Measurements from ENCODE around the gene AMPD3.

AMPD3 gene

DNA sequence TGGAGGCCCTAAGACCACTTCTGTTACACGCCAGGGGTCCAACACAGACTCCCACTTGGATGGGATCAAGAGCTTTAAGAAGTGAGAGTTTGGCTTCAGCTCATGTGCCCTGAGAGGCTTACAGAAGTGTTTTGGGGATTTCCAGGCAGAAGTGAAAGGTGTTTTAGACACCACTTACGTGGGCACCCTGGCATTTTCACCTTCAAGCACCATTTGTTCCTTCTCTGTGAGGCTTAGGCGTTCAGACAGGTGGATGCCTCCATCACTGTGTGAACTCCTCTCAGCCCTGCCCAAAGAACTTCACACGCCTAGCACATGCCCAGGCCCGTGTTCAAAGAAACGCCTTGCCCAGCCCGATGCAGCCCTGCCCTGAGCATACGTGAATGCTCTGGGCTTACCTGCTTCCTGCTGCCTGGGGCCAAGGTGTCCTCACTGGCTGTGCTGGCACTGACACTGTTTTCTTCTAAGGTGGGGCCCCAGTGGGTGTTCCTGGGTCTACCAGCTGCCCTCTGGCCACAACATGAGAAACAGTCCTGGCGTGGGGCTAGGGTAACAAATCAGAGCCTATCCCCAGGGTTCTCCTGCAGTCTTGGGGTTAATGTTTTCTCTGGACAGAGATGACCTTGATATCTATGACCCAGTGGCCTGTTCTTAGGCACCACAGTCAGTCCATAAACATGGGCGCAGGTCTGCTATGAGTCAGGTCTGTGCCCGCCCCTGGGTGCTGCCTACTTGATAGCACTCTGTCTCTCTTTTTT, 34.0 kb downstream of the AMPD3 start:
- no peak for DNase-seq

DNA sequence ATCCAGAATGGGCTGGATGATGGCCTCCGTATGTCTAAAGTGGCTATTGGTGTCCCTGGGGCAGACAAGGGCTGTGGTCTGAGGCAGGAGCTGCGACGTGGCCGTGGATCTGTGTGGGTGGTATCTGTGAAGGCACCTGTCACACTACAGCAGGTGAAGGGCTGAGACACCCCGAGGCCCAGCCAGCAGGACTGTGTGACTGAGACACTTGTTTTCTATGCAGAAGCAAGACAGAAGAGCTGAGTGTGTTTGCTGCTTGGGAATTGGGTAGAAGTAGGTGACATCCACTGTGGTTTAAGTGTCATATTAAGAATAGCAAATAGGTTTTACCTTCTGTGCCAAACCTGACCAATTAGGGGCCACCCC, 35.0 kb downstream of the AMPD3 start:
- DNase-seq, result no peak

DNA sequence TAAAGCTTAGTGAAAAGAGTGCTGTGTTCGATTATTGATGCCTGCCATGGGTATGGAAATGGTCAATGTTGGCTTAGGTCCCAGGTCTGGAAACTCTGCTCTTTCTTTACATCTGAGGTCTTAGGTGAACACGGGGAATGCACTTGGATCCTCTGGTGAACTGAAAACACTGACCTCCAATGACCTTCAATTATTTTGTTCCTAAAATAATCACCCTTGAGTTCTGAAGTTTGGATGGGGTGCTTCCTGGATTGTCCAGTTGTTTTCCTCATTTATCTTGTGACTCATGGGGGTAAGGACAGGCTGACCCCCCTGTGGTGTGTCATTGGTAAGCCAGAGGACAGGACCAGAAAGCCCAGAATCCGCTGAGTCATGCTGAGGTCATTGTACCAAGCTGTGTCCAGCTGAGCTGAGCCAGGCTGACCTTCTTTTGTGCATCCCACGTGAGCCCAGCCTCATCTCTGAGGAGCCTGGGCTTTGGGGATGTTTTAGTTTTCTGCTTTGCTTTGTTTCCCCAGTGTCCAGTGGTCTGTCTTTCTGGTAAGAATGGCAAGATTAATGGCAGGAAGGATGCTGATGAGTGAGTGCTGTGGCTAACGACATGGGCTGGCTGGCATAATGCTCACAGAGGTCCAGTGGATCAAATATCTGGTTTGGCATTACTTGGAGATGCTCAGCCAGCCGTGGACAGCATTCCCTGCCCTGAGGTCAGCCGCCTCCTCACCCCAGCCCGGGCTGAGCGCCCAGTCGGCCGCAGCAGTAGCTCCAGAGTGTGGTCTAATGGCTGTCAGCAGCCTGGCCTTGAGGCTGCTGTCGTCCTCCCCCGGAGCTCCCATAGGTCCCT, 35.6 kb downstream of the AMPD3 start:
- no peak for DNase-seq

DNA sequence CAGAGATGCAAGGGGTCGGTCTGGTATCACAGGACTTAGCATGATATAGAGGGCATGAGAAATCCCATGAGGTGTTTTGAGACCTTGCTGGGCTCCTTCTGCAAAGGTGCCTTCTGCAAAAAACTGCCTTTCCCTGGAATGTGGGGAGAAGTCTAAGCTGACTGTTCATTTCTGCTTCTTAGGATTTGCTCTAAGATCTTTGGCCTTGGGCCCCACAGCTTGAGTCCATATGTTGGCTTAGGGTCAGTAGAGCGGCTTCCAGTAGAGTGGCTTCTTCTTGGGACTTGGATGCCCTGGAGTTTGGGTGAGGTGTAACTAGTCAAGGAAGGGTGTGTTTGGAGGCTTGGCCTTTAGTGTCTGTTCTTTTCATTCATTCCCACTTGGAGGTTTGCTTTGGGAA, 37.0 kb downstream of the AMPD3 start:
- DNase-seq, result no peak

DNA sequence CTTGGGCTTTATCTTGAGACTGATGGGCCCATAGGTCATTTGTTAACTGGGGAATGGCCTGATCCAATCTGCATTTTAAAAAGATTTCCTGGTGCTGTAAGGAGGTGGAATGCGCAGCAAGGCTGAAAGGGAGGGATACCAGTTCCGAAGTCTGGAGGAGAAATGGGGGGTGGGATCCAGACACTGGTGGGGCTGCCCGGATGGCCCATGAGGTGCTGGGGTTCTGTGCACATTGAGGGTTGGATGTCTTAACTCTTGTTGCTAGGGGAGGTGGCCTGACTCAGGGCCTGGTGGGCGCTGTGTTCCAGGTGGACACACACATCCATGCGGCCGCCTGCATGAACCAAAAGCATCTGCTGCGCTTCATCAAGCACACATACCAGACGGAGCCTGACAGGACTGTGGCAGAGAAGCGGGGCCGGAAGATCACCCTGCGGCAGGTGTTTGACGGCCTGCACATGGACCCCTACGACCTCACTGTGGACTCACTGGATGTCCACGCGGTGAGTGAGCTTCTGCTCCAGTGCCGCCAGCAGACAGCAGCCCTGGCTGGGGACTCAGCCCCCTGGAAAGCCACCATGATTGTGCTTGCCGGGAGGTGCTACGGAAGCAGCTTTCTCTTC, 38.1 kb downstream of the AMPD3 start:
- no peak for DNase-seq

DNA sequence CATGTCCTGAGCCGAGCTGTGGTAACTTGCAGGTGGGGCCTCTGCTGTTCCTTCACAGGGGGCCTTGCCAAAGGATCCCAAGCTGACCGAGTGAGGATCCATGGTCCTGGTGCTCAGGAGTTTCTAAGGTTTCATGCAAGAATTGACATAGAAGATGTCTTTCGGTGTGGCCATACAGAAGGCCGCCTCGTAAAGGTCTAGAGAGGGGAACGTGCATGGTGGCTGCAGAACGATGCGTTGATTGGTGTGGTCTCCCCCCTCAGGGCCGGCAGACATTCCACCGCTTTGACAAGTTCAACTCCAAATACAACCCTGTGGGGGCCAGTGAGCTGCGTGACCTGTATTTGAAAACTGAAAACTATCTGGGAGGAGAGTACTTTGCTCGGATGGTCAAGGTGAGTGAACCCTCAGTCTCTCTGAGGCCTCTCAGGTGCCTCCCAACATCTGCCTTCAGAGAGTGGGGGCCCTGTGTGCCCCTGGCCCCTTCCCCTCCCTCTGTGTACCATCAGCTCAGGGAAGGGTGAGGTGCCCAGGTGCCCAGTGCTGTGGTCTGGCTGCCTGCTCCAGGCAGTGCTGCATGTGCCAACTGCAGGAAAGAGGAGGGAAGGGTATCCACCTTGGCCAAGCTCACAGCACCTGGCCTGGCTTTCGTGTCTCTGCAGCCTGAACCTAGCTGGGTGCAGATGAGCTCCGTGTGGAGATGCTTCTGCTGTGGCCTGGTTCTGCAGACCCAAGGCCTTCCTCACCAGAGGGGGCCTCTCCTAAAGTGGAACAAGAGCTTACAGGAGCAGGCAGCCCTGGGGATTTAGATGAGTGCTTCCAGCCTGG, 39.8 kb downstream of the AMPD3 start:
- no peak for DNase-seq

DNA sequence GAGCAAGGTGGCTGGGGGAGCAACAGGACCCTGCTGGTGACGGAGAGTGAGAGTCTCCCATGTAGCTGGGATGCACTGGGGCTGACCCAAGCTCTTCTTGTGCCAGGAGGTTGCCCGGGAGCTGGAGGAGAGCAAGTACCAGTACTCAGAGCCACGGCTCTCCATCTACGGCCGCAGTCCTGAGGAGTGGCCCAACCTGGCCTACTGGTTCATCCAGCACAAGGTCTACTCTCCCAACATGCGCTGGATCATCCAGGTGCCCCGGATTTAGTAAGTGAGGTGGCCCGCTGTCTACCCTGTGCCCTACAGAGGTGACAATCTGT, 40.4 kb downstream of the AMPD3 start:
- DNase-seq, result no peak

DNA sequence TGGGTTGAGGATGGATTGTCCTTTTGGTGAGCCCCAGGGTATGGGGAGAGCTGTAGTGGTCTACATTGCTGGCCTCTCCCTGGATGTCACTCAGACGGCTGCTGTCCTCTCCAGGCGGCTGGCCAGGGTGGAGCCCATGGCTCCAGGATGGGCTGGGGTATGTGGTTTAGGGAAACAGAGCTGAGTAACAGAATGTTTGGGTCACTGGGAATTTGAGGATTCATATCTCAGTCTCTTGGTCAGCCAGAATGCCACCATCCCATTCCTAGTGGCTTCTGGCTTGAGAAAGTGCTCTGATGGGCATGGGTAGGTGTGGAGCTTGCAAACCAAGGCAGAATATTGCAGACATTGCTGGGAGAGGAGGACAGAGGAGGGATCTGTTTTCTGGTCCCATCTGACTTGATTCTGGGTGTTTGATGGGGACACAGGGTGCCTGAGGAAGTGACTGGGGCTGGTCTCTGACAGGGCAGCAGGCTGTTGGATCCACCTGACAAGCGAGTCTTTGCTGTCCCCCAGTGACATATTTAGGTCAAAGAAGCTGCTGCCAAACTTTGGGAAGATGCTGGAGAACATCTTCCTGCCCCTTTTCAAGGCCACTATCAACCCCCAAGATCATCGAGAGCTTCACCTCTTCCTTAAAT, 41.4 kb downstream of the AMPD3 start:
- DNase-seq, result no peak

DNA sequence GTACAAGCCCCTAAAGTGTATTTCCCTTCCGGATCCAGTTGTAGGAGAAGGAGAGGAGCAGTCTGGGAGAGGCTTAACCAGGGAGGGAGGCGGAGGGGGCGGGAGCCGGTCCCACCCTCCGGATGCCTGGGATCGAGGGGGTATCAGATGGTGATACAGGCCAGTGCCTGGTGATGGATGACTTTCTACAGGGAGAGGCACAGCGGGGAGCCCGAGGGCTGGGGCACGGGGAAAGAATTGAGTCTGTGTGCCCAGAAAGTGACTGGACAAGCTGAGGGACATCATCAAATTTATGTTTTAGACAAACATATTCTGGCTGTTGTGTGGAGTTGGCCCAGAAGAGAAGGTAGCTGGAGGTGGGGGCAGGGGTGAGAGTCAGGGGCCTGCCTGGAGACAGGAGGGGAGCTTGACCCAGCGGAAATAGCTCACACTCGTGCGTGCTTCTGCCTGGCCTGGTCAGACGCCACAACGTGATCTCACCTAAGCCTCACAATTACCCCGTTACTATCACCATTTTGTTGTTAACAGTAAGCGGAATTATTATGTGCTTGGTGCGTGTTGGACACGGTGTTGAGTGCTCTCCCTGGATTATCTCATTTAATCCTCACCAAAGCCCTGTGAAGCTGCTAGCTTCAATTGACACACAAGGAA, 42.4 kb downstream of the AMPD3 start:
- no peak for DNase-seq

DNA sequence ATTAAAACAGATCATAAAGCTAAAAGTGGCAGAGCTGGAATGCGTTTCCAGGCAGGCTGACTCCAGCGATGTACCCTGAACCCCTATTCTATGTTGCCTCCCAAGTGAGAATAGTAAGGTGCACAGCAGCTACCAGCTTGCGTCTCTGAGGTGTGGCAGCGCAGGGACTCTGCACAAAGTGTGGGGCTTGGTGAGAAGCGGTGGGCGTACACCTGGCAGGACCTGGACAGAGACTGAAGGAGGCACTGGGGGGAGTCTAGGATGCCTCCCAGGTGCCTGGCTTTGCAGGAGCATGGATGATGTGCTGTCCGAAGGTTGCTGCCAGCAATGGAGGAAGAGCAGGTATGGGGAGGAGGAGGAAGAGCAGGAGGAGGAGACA, 42.9 kb downstream of the AMPD3 start:
- no peak for DNase-seq

DNA sequence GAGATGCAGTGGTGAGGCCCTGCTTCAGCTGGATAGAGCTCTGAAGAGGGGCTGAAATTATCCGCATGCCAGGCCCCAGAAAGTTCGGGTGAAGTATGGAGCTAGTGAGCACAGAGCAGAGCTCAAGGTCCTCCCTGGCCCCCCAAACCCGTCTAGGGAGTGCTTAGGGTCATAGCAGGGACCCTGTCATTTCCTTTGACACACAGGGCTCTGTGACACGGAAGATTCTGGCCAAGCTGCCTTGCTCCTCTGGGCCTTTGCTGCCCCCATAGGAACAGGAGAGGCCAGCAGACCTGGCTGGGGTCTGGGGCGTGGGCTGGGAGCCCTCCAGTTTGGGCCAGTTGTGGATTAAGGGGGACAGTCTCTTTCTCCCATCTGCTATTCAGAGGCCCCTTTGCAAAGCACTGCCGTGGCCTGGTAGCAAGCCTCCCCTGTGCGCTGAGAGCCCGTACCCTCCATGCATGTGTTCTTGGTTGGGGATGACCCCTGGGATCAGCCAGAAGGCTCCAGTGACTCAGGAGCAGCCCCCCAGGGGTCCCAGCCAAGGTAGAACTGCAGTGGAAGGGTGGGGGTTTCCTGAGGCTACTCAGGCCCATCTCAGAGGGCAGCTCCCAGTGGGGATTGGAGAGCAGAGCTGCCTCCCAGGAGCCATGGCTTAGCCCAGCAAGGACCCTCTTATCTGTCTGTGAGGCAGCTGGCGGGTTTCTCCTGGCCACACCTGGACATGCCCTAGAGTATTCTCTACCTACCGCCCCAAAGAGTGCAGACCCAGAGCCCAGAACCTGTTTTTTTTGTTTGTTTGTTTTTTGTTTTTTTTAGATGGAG, 43.6 kb downstream of the AMPD3 start:
- DNase-seq, result no peak

DNA sequence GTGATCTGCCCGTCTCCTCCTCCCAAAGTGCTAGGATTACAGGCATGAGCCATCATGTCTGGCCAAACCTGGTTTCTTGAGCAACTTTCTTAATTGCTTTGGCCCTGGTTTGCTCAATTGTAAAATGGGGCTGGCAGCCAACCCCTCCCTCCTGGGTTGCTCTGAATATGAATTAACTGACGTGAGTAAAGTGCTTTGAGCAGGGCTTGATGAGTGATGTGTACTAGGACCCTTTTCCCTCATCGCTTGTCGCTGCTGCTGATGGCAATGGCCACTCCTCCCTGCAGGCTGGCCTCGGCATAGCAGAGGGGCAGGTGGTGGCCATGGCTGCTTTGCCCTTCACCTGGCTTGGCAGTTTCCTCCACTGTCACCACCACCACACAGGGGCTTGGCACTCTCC, 44.4 kb downstream of the AMPD3 start:
- no peak for DNase-seq

DNA sequence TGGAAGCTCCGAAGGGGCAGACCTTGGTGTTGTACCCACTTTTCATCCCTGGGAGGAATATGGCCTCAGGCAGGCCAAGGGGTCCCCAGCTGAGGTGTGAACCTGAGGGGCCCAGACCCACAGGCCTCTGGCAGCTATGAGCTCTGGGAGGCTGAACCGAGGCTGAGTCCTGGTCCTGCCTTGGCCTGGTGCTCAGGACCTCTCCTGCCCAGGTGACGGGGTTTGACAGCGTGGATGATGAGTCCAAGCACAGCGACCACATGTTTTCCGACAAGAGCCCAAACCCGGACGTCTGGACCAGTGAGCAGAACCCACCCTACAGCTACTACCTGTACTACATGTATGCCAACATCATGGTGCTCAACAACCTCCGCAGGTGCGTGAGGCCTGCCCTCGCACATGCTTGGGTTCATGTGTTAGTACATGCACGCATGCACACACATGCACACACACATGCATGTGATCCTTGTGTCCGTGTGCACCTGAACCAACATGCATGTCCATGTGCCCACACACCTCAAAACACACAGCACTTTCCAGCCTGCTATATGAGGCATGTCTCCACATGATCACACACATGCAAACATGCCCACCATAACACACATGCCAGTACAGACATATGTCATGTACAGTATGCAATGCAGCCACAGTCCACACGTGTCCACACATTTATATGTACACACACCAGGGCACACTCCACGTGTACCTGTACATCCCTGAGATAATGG, 45.0 kb downstream of the AMPD3 start:
- DNase-seq, result no peak

DNA sequence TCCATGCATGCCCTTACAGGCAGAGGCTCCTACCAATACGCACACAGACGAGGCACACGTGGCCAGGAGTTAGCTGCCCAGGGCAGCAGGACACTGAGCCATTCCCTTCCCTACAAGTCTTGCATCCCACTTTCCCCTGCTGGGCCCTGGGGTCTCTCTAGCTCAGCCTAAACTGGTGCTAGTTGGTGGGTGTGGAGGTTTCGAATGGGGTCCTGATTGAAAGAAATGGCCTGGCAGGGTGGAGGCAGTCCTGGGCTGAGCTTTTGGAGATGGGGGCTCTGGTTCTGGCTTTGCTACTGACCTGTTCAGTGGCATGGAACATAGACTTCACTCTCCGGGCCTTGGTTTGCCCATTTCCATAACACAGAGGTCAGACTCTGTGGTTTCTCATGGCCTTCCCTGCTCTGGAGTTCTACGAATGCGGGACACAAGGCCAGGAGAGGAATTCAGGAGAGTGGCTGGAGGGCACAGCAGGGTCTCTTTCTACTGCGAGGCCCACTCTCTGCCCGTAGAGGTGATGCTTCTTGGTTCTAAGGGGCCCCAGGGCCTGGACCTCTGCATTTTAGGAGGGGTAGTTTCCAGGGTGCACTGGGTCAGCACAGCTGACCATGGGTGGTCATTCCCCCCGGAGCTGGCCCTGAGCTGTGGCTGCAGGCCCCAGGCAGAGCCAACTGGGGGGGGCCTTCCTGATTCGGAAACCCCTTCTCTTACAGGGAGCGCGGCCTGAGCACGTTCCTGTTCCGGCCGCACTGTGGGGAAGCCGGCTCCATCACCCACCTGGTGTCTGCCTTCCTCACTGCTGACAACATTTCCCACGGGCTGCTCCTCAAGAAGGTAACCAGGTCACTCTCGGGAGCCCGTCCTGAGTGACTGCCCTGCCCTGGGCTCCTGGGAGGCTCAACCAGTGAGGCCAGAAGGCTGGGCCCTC, 46.0 kb downstream of the AMPD3 start:
- no peak for DNase-seq

DNA sequence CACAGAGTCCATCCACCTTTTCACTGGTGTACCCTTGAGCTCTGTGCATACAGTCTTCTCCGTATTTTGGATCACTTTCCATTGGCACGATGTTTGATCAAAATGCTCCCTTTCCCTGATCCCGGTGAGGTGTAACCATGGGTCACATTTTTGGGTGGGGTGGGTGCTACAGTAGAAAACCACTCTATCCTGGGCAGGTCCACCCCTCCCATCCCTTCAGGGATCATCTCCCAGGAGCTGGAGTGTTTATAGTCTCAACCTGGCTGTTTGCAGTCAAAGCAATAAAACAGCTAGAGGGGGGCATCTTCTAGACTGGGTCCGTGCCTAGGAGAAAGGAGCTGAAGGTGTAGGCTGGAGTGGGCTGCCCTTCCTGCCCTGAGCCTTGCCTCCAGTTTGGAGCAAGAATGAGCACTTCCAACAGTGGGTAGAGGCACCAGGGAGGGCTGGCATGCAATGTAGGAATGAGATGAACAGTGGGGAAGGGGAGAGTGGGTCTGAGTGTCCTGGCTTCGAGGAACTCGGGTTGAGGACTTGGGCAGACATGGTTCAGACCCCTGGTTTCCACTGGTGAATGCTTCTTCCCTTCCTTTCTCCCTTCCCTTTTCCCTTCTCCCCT, 47.1 kb downstream of the AMPD3 start:
- no peak for DNase-seq

DNA sequence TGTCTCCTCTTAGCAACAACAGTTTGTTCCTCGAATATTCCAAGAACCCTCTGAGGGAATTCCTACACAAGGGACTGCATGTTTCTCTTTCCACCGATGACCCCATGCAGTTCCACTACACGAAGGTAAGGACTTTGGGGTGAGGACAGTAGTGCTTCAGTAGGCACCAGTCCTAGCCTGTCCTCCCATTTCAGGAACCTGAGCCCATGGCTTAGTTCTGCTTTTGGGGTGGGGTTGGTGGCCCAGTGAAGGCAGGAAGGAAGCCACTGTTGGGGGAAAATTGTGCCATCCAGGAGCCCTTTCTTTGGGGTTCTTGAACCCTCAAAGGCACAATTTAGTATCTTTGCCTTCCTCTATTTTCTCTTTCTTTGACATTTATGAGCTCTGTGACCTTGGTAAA, 47.7 kb downstream of the AMPD3 start:
- no peak for DNase-seq

DNA sequence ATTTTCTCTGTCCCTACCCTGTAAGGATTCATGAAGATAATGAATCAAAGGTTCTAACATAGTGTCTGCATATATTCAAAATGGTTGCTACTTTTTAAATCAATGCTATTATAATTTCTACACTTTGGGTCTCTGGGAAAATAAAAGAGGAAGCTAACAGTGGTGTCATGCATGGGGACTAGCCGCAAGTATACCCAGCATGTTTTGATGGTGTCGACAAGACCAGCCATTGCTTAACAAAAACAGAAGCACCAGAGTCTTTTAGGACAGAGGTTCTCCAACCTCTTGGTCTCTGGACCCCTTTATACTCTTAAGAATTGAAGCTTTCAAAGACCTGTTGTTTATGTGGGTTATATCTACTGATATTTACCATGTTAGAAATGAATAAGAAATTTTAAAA, 48.2 kb downstream of the AMPD3 start:
- no peak for DNase-seq

DNA sequence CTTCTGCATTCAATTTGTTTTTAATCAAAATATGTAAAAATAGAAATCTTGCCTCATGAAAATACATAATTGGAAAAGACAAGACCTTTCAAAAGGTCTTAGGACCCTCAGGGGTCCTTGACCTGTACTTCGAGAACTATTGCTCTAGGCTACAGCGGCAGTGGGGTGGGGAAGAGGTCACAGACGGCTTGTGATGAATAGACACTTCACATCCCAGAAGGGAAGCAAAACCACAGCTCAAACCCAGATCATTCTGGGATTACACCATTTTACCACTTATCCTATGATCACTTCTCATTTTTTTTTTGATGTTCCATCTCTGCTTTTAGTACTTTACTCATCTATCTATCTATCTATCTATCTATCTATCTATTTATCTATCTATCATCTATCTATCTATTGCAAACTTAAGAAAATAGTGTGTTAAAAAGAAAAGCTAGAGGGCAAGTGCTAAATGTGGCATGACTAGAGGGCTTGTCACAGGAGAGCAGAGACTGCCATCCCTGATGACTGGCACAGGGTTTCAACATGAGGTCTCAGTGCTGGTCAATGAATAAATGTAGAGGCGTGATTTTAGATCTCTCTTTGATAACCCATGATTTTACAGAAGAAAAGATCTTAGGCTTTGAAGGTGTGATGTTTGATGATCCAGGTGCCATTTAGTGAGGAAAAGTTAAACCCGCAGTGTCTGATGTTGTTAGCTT, 48.9 kb downstream of the AMPD3 start:
- DNase-seq, result no peak
